Effector memory CD8-positive, alpha-beta T cell (primary cell): ENCODE results near the gene YEATS2.
A peak's percentile ranks its signal among the peaks of the same experiment; 100 is the strongest.
"Not testable (repeated sequence)": the region's sequence is repeated elsewhere in the genome, so short reads cannot be mapped to it uniquely, and the experiment has no call there.

Experiments
- ATAC-seq: fragments of 150-1000 bp; cut with Tn5 transposase; replicated peaks from 2 replicates; pipeline ENCODE4 v1.10.0; 2021; ENCODE audit warnings: mild to moderate bottlenecking, moderate library complexity
- DNase-seq, 3 experiments: peaks; one replicate each; pipeline ENCODE4 v3.0.0; 2021
- H3K27ac Mint-ChIP-seq, 2 donors: one replicate each; pipeline ENCODE4 v1.8.0; 2022; ENCODE audit warnings: mild to moderate bottlenecking in 2 of 2, mixed read lengths in 2 of 2, moderate library complexity in 2 of 2
- H3K27me3 Mint-ChIP-seq, 2 donors: one replicate each; pipeline ENCODE4 v1.8.0; 2022; ENCODE audit warnings: mixed read lengths in 2 of 2
- H3K36me3 Mint-ChIP-seq: one replicate; pipeline ENCODE4 v1.8.0; 2022; ENCODE audit warnings: mild to moderate bottlenecking, moderate library complexity, mixed read lengths; ENCODE audit not compliant: insufficient read depth
- H3K4me1 Mint-ChIP-seq, 2 donors: one replicate each; pipeline ENCODE4 v1.8.0; 2022; ENCODE audit warnings: low read depth in 2 of 2, mixed read lengths in 2 of 2
- H3K4me3 Mint-ChIP-seq, 2 donors: one replicate each; pipeline ENCODE4 v1.8.0; 2022; ENCODE audit warnings: mild to moderate bottlenecking in 2 of 2, mixed read lengths in 2 of 2, moderate library complexity in 2 of 2
- H3K9me3 Mint-ChIP-seq, 2 donors: one replicate each; pipeline ENCODE4 v1.8.0; 2022; ENCODE audit warnings: mixed read lengths in 2 of 2
- total RNA-seq, 9 experiments: gene quantifications; one replicate each; lab custom pipeline; 2026; lab: John Stamatoyannopoulos, UW

The YEATS2 gene
- 78.6 to 122 (median 90.3) reads per million in 9 experiments for total RNA-seq

DNA sequence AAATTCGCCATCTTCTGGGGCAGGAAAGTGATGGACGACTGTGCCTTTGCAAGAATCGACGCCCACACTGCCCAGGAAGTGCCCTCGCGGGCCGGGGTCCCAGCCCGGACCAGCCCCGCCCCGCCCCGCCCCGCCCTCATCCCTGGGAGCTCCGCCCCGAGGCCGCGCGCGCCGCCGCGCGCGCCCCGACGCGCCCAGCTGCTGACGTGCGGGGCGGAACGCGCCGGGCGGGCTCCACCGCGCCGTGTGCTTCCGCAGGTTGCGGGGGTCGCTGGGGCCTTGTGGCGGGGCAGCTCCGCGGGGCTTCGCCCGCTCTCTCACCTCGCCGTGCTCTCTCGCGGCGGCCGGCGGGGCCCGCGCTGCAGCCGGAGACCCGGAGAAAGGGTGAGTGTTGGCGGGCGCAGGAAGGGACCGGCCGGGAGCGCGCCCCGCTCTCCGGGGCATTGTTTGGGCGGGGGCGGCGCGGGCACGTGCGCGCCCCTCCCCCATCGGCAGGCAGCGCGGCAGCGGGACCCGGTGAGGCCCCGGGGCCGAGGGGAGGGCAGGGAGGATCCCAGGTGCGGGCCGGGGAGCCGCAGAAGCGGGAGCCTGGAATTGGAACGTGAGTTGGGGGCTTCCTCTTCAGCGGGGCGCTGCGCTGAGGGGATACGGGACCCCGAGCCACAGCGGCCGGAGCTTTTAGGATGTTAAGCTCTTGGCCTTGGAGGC is at the start of gene YEATS2:
TSS of gene YEATS2 (plus strand) at position 188 of the 708 bp plus-strand sequence. CDS start 17,366 bp downstream, outside the sequence.
- no peaks in the 10 kb centered on the region for H3K9me3 Mint-ChIP-seq
- peak within 1 kb of the TSS; percentile 72 to 79 for H3K27ac Mint-ChIP-seq
- H3K36me3 Mint-ChIP-seq: peaks cover 6% of the 10 kb centered on the region
- H3K4me3 Mint-ChIP-seq: peak within 1 kb of the TSS; percentile 72 to 78
- ATAC-seq: peak; percentile 87
- no peaks in the 10 kb centered on the region for H3K27me3 Mint-ChIP-seq
- peaks cover 28 to 31% of the 10 kb centered on the region in 2 donors for H3K4me1 Mint-ChIP-seq
- DNase-seq: peak; percentile 44 to 55 (median 47)

DNA sequence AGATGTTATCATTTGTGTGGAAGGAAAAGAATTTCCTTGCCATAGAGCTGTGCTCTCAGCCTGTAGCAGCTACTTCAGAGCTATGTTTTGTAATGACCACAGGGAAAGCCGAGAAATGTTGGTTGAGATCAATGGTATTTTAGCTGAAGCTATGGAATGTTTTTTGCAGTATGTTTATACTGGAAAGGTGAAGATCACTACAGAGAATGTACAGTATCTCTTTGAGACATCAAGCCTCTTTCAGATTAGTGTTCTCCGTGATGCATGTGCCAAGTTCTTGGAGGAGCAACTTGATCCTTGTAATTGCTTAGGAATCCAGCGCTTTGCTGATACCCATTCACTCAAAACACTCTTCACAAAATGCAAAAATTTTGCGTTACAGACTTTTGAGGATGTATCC is 47.0 kb upstream of the YEATS2 start:
- no peak overlapping the region for H3K27ac Mint-ChIP-seq
- no peaks in the 10 kb centered on the region for H3K27me3 Mint-ChIP-seq
- H3K9me3 Mint-ChIP-seq: peaks cover 2 to 8% of the 10 kb centered on the region in 2 donors
- no peak overlapping the region for H3K4me3 Mint-ChIP-seq
- peaks cover 2 to 7% of the 10 kb centered on the region in 2 donors for H3K4me1 Mint-ChIP-seq
- ATAC-seq: no peak
- H3K36me3 Mint-ChIP-seq: peaks cover 69% of the 10 kb centered on the region
- DNase-seq: no peak

DNA sequence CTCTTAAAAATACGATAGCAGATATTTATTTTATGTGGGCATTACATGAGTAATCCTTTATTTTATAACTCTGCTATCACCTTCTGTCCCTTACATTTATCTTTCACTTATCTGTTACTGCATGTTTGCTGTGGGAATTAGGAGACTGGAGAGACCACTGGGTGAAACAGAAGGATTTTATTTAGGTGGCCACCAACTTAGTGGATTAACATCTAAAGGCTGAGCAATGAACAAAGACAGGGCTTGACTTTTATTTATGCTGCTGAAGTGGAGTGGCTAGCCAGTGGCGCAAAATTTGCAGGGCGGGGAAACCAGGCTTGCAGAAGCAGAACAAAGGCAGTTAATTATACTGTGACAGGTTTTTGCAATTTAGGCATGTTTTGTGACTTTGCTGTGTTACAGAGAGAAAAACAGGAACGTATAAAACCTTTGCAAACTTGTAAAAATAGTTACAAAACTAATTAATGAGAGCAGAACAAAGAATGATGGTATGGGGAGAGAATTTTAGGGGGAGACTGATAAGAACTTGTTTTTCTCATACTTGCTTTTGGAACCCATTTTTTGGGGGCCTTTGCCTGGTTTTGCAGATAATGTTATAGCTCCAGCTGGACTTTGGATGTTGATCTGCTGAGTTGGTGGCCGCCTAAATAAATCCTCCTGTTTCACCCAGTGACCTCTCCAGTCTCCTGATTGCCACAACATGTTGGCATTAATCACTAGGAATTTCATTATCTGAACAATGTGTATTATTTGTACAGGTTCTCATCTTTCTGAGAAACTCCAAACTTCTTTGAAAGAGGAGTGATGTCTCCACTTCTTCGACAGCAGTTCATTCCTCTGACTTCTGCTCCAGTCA is 44.2 kb upstream of the YEATS2 start:
- H3K4me1 Mint-ChIP-seq: peaks cover 7 to 20% of the 10 kb centered on the region in 2 donors
- H3K27me3 Mint-ChIP-seq: no peaks in the 10 kb centered on the region
- H3K36me3 Mint-ChIP-seq: peaks cover 64% of the 10 kb centered on the region
- peaks cover 6 to 8% of the 10 kb centered on the region in 2 donors for H3K9me3 Mint-ChIP-seq
- DNase-seq: no peak
- H3K4me3 Mint-ChIP-seq: no peak overlapping the region
- no peak for ATAC-seq
- H3K27ac Mint-ChIP-seq: peak overlapping the region in 1 of 2 donors; percentile 11

DNA sequence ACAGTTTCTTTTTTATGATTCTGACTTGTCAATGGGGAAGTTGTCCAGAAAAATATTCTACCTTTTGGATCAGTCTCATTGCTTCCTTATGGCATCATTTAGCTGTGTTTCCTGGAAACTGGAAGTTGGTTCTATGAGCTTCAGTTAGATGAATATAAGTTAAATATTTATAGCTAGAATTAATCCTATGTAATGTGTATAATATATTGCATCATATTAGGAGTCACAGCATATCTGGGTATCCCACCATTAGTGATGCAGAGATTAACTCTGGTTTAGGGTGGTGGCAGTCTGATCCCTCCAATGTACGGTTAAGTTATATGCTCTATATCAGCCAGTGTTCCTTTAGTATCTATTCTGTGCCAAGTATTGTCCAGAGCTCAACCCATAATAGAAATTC is 42.9 kb upstream of the YEATS2 start:
- H3K27ac Mint-ChIP-seq: no peak overlapping the region
- ATAC-seq (no peak), DNase-seq (no peak)
- H3K27me3 Mint-ChIP-seq: no peaks in the 10 kb centered on the region
- peaks cover 59% of the 10 kb centered on the region for H3K36me3 Mint-ChIP-seq
- H3K4me3 Mint-ChIP-seq: no peak overlapping the region
- peaks cover 6 to 8% of the 10 kb centered on the region in 2 donors for H3K9me3 Mint-ChIP-seq
- H3K4me1 Mint-ChIP-seq: peaks cover 11 to 26% of the 10 kb centered on the region in 2 donors

DNA sequence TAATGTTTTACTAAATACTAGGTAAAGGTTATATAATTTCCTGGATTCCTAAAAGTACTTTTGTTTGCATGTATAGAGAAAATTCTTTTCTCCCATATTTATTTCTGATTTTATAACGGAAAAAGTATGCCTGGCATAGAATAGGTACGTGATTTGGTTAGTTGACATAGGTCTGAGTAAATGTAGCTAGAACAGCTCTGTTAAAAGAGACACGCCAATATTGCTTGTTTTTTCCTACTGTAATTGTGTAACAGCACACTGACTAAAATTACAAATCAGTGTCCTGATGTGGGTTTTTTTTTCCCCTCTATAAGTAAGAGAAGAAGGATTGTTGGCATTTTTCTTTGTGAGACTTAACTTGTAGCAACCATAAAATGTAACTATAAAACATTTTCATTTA is 35.5 kb upstream of the YEATS2 start:
- peaks cover 6 to 28% of the 10 kb centered on the region in 2 donors for H3K4me1 Mint-ChIP-seq
- ATAC-seq (no peak), DNase-seq (no peak)
- no peaks in the 10 kb centered on the region for H3K9me3 Mint-ChIP-seq
- H3K36me3 Mint-ChIP-seq: peaks cover 64% of the 10 kb centered on the region
- H3K27ac Mint-ChIP-seq: no peak overlapping the region
- no peaks in the 10 kb centered on the region for H3K27me3 Mint-ChIP-seq
- no peak overlapping the region for H3K4me3 Mint-ChIP-seq

DNA sequence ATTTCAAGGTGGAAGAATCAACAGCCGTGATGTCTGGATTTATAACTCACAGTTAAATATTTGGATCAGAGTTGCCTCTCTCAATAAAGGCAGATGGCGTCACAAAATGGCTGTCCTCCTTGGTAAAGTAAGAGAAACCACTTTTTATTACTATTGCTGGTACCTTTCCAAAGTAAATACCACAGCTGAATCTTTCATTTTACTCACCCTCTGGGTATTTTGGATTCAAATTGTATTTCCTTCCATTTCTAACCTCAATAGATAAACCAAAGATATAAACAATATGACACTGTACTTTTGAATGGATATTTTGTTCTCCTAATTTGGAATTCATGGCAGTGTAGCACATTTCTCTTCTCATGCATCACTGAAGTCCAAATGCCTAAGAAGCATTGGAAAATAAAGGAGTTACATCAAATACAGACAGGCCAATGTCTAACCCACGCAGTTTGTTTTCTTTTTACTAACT is 32.6 kb upstream of the YEATS2 start:
- ATAC-seq: no peak
- DNase-seq: no peak
- no peaks in the 10 kb centered on the region for H3K9me3 Mint-ChIP-seq
- H3K36me3 Mint-ChIP-seq: peaks cover 68% of the 10 kb centered on the region
- no peak overlapping the region for H3K4me3 Mint-ChIP-seq
- no peak overlapping the region for H3K27ac Mint-ChIP-seq
- H3K27me3 Mint-ChIP-seq: no peaks in the 10 kb centered on the region
- H3K4me1 Mint-ChIP-seq: peaks cover 2 to 13% of the 10 kb centered on the region in 2 donors

DNA sequence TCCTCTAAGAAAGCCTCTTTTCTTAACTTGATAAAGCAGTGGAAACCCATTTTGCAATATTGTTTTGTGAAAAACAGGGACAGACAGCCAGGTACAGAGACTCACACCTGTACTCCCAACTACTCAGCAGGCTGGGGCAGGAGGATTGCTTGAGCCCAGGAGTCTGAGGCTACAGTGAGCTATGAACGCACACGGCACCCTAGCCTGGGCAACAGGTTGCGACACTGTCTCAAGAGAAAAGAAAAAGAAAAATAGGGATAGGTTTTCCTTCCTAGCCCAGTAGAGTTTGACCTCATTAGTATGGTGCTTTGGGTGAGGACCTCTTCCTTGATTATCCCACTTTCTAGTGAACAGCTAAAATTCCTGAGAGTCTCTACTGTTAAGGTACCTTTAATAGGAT is 17.5 kb upstream of the YEATS2 start:
- Mint-ChIP-seq H3K9me3 (no peaks in the 10 kb centered on the region), H3K27me3 (no peaks in the 10 kb centered on the region), H3K27ac (no peak overlapping the region), H3K36me3 (peaks cover 49% of the 10 kb centered on the region), H3K4me1 (no peaks in the 10 kb centered on the region), H3K4me3 (no peak overlapping the region)
- DNase-seq: no peak
- ATAC-seq: no peak

DNA sequence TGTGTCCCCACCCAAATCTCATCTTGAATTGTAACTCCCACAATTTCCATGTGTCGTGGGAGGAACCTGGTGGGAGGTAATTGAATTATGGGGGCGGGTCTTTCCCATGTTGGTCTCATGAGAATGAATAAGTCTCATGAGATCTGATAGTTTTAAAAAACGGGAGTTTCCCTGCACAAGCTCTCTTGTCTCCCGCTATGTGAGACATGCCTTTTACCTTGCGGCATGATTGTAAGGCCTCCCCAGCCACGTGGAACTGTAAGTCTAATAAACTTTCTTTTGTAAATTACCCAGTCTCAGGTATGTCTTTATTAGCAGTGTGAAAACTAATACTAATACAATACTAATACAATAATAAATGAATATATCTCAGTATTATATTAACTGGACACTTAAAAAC is 9.9 kb upstream of the YEATS2 start:
- peaks cover 4% of the 10 kb centered on the region for H3K36me3 Mint-ChIP-seq
- ATAC-seq (no peak), DNase-seq (no peak)
- no peaks in the 10 kb centered on the region for H3K27me3 Mint-ChIP-seq
- H3K4me3 Mint-ChIP-seq: no peak overlapping the region
- no peak overlapping the region for H3K27ac Mint-ChIP-seq
- H3K4me1 Mint-ChIP-seq: no peaks in the 10 kb centered on the region
- no peaks in the 10 kb centered on the region for H3K9me3 Mint-ChIP-seq

DNA sequence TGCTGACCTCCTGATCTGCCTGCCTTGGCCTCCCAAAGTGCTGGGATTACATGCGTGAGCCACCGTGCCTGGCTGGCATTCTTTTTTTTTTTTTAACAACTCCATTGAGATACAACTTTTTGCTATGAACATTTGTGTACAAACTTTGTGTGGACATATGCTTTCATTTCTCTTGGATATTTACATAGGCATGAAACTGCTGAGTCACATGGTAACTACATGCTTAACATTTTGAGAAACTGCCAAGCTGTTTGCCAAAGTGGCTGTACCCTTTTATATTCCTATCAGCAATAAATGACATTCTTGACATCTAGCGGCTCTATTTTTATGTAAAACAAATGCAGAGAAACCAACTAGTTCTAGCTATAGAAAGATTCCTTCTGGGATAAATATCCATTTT is 8.7 kb upstream of the YEATS2 start:
- H3K9me3 Mint-ChIP-seq: no peaks in the 10 kb centered on the region
- H3K4me3 Mint-ChIP-seq: no peak overlapping the region
- no peak for ATAC-seq
- DNase-seq: no peak
- H3K27ac Mint-ChIP-seq: no peak overlapping the region
- H3K27me3 Mint-ChIP-seq: no peaks in the 10 kb centered on the region
- no peaks in the 10 kb centered on the region for H3K36me3 Mint-ChIP-seq
- no peaks in the 10 kb centered on the region for H3K4me1 Mint-ChIP-seq

DNA sequence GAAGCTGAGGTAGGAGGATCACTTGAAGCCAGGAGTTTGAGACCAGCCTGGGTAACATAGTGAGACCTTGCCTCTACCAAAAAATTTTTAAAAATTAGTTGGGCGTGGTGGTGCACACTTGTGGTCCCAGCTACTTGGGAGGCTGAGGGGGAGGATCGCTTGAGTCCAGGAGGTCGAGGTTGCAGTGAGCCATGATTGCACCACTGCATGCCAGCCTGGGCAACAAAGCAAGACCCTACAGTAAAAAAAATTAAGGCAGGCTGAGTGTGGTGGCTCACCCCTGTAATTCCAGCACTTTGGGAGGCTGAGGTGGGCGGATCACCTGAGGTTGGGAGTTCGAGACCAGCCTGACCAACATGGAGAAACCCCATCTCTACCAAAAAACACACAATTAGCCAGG is 8.0 kb upstream of the YEATS2 start:
- not testable (repeated sequence) for H3K4me1 Mint-ChIP-seq, H3K27ac Mint-ChIP-seq, ATAC-seq, H3K36me3 Mint-ChIP-seq, H3K27me3 Mint-ChIP-seq, H3K9me3 Mint-ChIP-seq, DNase-seq, H3K4me3 Mint-ChIP-seq

DNA sequence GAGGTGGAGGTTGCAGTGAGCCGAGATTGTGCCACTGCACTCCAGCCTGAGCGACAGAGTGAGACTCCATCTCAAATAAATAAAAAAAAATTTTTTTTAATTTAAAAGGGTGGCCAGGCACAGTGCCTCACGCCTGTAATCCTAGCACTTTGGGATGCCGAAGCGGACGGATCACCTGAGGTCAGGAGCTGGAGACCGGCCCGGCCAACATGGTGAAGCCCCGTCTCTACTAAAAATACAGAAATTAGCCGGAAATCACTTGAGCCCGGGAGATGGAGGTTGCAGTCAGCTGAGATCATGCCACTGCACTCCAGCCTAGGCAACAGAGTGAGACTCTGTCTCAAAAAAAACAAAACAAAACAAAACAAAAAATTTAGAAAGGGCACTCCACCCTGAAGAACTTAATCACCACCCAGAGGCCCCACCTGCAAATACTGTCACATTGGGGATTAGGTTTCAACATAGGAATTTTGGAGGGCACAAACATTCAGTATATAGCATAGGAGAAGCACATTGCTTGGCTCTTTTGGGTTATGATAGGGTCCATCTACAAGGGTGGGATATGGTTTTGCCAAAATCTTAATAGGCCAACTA is 7.1 kb upstream of the YEATS2 start:
- DNase-seq (no peak), ATAC-seq (no peak)
- Mint-ChIP-seq H3K4me3 (no peak overlapping the region), H3K4me1 (no peaks in the 10 kb centered on the region), H3K27me3 (no peaks in the 10 kb centered on the region), H3K36me3 (no peaks in the 10 kb centered on the region), H3K9me3 (no peaks in the 10 kb centered on the region), H3K27ac (no peak overlapping the region)

DNA sequence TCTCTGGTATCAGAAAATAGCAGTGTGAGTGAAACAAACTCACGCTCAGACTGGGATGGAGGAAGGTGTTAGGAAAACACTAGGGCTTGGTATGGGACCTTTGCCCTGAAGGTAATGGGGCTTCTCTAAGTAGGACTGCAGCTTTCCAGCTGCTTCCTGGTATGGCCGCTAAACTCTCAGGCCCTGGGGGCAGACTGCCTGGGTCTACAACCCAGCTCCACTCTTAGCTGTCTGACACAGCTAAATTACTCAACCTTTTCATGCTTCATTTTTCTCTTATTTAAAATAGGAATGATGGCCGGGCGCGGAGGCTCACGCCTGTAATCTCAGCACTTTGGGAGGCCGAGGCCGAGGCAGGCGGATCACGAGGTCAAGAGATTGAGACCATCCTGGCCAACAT is 5.2 kb upstream of the YEATS2 start:
- Mint-ChIP-seq H3K4me1 (peaks cover 4 to 5% of the 10 kb centered on the region in 2 donors), H3K9me3 (no peaks in the 10 kb centered on the region), H3K27me3 (no peaks in the 10 kb centered on the region), H3K36me3 (no peaks in the 10 kb centered on the region), H3K27ac (no peak overlapping the region), H3K4me3 (no peak overlapping the region)
- ATAC-seq: no peak
- DNase-seq: no peak

DNA sequence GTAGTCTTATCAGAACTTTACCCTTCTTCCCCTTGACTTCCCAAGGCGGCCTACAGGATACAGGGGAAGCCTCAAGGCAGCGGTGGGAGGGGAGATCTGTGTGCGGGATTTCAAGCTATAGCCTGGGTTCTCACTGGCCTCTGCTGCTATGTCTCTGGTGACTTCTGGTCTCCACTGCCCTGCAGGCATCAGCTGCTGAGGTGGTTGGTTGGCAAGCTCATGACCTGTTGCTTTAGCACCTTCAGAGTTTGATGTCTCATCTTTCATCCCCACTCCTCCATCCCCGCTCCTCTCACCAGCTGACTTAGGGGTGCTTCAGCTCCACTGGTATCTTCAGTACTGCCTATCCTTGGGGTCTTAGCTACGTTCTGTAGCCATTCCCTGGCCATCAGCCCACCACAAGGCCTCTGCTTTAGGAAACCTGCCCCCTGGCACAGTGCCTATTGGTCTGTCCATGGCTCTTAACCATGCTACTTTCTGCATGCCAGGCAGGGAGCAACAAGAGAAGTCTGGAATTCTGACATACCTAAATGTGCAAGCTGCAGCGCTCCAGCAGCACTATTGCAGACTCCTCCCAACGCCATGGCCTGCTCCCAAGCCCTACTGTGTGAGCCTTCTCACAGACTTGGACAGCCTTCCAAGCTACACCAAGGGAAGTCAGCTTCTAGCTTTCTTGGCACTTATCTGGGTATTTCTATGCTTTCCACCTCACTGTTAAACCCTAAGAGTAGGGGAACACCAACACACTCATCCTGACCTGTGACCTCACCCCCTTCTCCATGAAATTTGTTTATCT is 1.8 kb upstream of the YEATS2 start:
- Mint-ChIP-seq H3K4me3 (peak overlapping the region in 1 of 2 donors; percentile 31), H3K4me1 (peaks cover 24 to 30% of the 10 kb centered on the region in 2 donors)

More for the DNA sequence above, 1.8 kb upstream of the YEATS2 start:
- H3K36me3 Mint-ChIP-seq: peaks cover 6% of the 10 kb centered on the region
- no peak overlapping the region for H3K27ac Mint-ChIP-seq
- H3K27me3 Mint-ChIP-seq: no peaks in the 10 kb centered on the region
- H3K9me3 Mint-ChIP-seq: no peaks in the 10 kb centered on the region
- DNase-seq (no peak), ATAC-seq (no peak)
